ENCODE data around the gene ATP5F1E. TPM values are rescaled to one million over a fixed set of nuclear protein-coding genes. Genes with fewer than 3 reads are reported as not detected.

The ATP5F1E gene
- total and polyA plus RNA-seq, 2 donors from 2014 or later: 67.7 to 251 TPM

DNA sequence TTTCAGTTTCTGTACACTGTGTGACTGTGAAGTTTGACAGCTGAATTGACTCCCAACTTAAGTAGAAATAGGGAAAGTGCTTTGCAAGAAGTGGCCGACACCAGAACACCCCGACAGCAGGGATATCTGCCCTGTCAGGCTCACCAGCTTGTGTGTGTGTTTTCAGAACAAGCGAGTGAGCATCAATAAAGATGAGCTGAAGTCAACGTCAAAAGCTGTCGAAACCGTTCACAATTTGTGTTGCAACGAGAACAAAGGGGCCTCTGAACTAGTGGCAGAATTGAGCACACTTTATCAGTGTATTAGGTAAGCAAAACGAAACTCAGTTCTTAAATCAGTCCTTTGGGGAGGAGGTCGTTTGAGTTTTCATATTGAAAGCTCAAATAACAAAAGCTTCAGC, 40.4 kb downstream of the ATP5F1E start:
- intact Hi-C loops (cut with DNase I): no loop called here
- Histone ChIP-seq H3K9me3 (ENCODE audit: control insufficient read depth in 2 of 3, insufficient read depth in 1 of 3, low read length in 3 of 3) (no peaks in the 10 kb centered on the region), H3K27ac (ENCODE audit: low read depth in 2 of 2, low read length in 2 of 2) (no peak overlapping the region), H3K4me1 (ENCODE audit: control insufficient read depth in 2 of 3, insufficient read depth in 2 of 3, low read depth in 1 of 3, low read length in 3 of 3) (peaks cover 3 to 20% (median 11%) of the 10 kb centered on the region in 3 donors), H3K9ac (ENCODE audit: low read length in 3 of 3) (no peak overlapping the region), H3K36me3 (ENCODE audit: control insufficient read depth in 2 of 3, insufficient read depth in 3 of 3, low read length in 3 of 3) (peaks cover 23 to 85% (median 59%) of the 10 kb centered on the region in 3 donors), H3K4me3 (ENCODE audit: low read length in 3 of 3) (no peak overlapping the region), H3K27me3 (ENCODE audit: control insufficient read depth, insufficient read depth, low read length) (no peaks in the 10 kb centered on the region)
- DNase-seq (peak in 1 of 5 donors; percentile 19), FAIRE-seq (no peak)
- TF ChIP-seq, protein P1, sequence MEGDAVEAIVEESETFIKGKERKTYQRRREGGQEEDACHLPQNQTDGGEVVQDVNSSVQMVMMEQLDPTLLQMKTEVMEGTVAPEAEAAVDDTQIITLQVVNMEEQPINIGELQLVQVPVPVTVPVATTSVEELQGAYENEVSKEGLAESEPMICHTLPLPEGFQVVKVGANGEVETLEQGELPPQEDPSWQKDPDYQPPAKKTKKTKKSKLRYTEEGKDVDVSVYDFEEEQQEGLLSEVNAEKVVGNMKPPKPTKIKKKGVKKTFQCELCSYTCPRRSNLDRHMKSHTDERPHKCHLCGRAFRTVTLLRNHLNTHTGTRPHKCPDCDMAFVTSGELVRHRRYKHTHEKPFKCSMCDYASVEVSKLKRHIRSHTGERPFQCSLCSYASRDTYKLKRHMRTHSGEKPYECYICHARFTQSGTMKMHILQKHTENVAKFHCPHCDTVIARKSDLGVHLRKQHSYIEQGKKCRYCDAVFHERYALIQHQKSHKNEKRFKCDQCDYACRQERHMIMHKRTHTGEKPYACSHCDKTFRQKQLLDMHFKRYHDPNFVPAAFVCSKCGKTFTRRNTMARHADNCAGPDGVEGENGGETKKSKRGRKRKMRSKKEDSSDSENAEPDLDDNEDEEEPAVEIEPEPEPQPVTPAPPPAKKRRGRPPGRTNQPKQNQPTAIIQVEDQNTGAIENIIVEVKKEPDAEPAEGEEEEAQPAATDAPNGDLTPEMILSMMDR (IDR thresholded peaks at IDR 0.05; ENCODE audit: borderline replicate concordance, extremely low read depth, insufficient read depth): no peak

DNA sequence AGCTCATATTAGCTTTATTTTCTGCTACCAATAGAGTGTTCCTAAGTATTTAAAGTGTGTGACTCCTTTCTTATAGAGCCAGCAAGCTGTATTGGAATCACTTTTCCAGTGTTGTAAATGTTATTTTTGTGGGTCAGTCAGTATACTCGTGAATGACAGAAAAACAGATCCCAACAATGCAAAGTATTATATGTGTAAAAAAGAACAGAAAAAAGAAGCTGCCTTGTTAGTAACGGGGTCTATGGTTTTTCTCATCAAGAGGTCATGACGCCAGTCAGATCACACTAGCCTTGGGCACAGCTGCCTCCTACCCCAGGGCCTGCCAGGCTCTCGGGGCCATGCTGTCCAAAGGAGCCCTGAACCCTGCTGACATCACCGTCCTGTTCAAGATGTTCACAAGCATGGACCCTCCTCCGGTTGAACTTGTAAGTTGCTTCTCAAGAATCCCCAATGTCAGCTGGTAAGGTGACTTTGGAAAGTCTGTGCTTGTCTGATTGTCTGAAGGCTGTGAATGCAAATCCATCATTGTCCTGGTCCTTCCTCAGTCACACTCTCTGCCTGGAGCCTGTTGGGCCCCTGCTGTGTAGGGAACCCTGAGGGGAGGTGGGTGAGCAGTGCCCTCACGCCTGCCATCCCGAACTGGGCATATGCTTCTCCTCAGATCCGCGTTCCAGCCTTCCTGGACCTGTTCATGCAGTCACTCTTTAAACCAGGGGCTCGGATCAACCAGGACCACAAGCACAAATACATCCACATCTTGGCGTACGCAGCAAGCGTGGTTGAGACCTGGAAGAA, 41.3 kb downstream of the ATP5F1E start:
- TF ChIP-seq, protein P1 (IDR thresholded peaks at IDR 0.05; ENCODE audit: borderline replicate concordance, extremely low read depth, insufficient read depth): no peak
- Histone ChIP-seq H3K27ac (ENCODE audit: low read depth in 2 of 2, low read length in 2 of 2) (no peak overlapping the region), H3K4me1 (ENCODE audit: control insufficient read depth in 2 of 3, insufficient read depth in 2 of 3, low read depth in 1 of 3, low read length in 3 of 3) (peaks cover 3 to 15% (median 6%) of the 10 kb centered on the region in 3 donors), H3K27me3 (ENCODE audit: control insufficient read depth, insufficient read depth, low read length) (no peaks in the 10 kb centered on the region), H3K9me3 (ENCODE audit: control insufficient read depth in 2 of 3, insufficient read depth in 1 of 3, low read length in 3 of 3) (no peaks in the 10 kb centered on the region), H3K9ac (ENCODE audit: low read length in 3 of 3) (no peak overlapping the region), H3K36me3 (ENCODE audit: control insufficient read depth in 2 of 3, insufficient read depth in 3 of 3, low read length in 3 of 3) (peaks cover 23 to 80% (median 61%) of the 10 kb centered on the region in 3 donors), H3K4me3 (ENCODE audit: low read length in 3 of 3) (no peak overlapping the region)
- FAIRE-seq (no peak), DNase-seq (peak in 1 of 5 donors; percentile 15)
- intact Hi-C loops (cut with DNase I): no loop called here

DNA sequence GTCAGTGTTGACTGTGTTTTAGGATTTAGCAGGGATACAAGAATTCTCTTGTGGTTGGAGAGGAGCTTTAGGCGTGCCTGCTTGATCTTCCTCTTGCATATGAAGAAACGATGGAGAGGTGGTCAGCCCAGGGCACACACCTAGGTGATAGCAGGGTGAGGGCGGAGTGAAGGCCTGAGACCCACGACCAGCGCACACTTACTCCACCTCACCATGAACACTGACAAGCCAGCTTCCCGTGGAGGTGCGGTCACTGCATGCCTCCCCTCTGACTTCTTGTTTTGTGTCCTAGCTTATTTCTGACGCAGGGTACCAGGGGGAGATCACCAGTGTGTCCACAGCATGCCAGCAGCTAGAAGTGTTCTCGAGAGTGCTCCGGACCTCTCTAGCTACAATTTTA, 42.9 kb downstream of the ATP5F1E start:
- intact Hi-C loops (cut with DNase I): no loop called here
- no peaks in the 10 kb centered on the region for H3K9me3 ChIP-seq (ENCODE audit: control insufficient read depth in 2 of 3, insufficient read depth in 1 of 3, low read length in 3 of 3)
- H3K36me3 ChIP-seq (ENCODE audit: control insufficient read depth in 2 of 3, insufficient read depth in 3 of 3, low read length in 3 of 3): peaks cover 20 to 67% (median 56%) of the 10 kb centered on the region in 3 donors
- H3K27ac ChIP-seq (ENCODE audit: low read depth in 2 of 2, low read length in 2 of 2): no peak overlapping the region
- no peaks in the 10 kb centered on the region for H3K27me3 ChIP-seq (ENCODE audit: control insufficient read depth, insufficient read depth, low read length)
- H3K9ac ChIP-seq (ENCODE audit: low read length in 3 of 3): no peak overlapping the region
- no peak for FAIRE-seq
- TF ChIP-seq, protein P1 (IDR thresholded peaks at IDR 0.05; ENCODE audit: borderline replicate concordance, extremely low read depth, insufficient read depth): no peak
- peaks cover 0 to 18% (median 3%) of the 10 kb centered on the region in 3 donors for H3K4me1 ChIP-seq (ENCODE audit: control insufficient read depth in 2 of 3, insufficient read depth in 2 of 3, low read depth in 1 of 3, low read length in 3 of 3)
- no peak overlapping the region for H3K4me3 ChIP-seq (ENCODE audit: low read length in 3 of 3)
- DNase-seq: no peak
